Loucy (cell line): Measurements from ENCODE around the gene ZFHX3.

ENCODE experiments used
- H2AFZ ChIP-seq: fragments of 200-600 bp; sonication (generic); 2 replicates; pipeline ENCODE4 v1.6.0; 2016; ENCODE audit warnings: antibody characterized with exemption, mild to moderate bottlenecking, low read length, moderate library complexity
- H3F3A ChIP-seq: fragments of 200-600 bp; 2 replicates; pipeline ENCODE4 v1.6.0; 2016; ENCODE audit warnings: antibody characterized with exemption, low read depth, mild to moderate bottlenecking
- H3K27me3 ChIP-seq: fragments of 200-600 bp; sonication (generic); 2 replicates; pipeline ENCODE4 v1.6.1; 2014; ENCODE audit warnings: low read length, mild to moderate bottlenecking; ENCODE audit not compliant: insufficient read depth, poor library complexity, severe bottlenecking
- H3K36me3 ChIP-seq: fragments of 200-600 bp; sonication (generic); 2 replicates; pipeline ENCODE4 v1.6.1; 2016; ENCODE audit warnings: low read length; ENCODE audit not compliant: insufficient read depth
- H3K4me1 ChIP-seq: fragments of 200-600 bp; sonication (generic); 2 replicates; pipeline ENCODE4 v1.5.1; 2014; ENCODE audit warnings: low read length, mild to moderate bottlenecking; ENCODE audit not compliant: insufficient read depth, poor library complexity, severe bottlenecking
- H3K4me2 ChIP-seq: fragments of 200-600 bp; sonication (generic); 2 replicates; pipeline ENCODE4 v1.6.0; 2014; ENCODE audit warnings: antibody characterized with exemption, low read length, low read depth, mild to moderate bottlenecking; ENCODE audit not compliant: poor library complexity, severe bottlenecking
- H3K4me3 ChIP-seq: fragments of 200-600 bp; sonication (generic); 2 replicates; pipeline ENCODE4 v1.5.1; 2014; ENCODE audit warnings: low read length, mild to moderate bottlenecking, mixed read lengths; ENCODE audit not compliant: poor library complexity, severe bottlenecking
- H3K79me2 ChIP-seq: fragments of 200-600 bp; sonication (generic); 2 replicates; pipeline ENCODE4 v1.6.1; 2014; ENCODE audit warnings: low read length; ENCODE audit not compliant: insufficient read depth
- H3K9ac ChIP-seq: fragments of 200-600 bp; sonication (generic); 2 replicates; pipeline ENCODE4 v1.6.0; 2014; ENCODE audit warnings: mild to moderate bottlenecking, low read depth, low read length, moderate library complexity; ENCODE audit not compliant: poor library complexity, severe bottlenecking
- H3K9me2 ChIP-seq: fragments of 200-600 bp; sonication (generic); replicated peaks from 2 replicates; pipeline ENCODE4 v1.6.1; 2016; ENCODE audit warnings: low read depth, low read length, mixed read lengths
- H3K9me3 ChIP-seq: fragments of 200-600 bp; sonication (generic); 2 replicates; pipeline ENCODE4 v1.6.1; 2014; ENCODE audit warnings: mild to moderate bottlenecking, antibody characterized with exemption, low read length, low read depth; ENCODE audit not compliant: insufficient read depth
- H4K20me1 ChIP-seq: fragments of 200-600 bp; sonication (generic); 2 replicates; pipeline ENCODE4 v1.6.0; 2014; ENCODE audit warnings: antibody characterized with exemption, low read length, mild to moderate bottlenecking; ENCODE audit not compliant: insufficient read depth, poor library complexity, severe bottlenecking
- CTCF ChIP-seq: fragments of 200-600 bp; sonication (generic); conservative IDR thresholded peaks from 2 replicates; pipeline ENCODE4 v1.5.1; 2014; ENCODE audit warnings: mild to moderate bottlenecking, antibody characterized with exemption, low read length
- EZH2phosphoT487 ChIP-seq: fragments of 200-600 bp; IDR thresholded peaks from 2 replicates; pipeline ENCODE4 v1.6.1; 2018; ENCODE audit warnings: antibody characterized with exemption, mild to moderate bottlenecking, moderate library complexity, borderline replicate concordance

Gene ZFHX3

GRCh38 chr16:73053364-73054124, 5.6 kb upstream of the ZFHX3 start:
- H2AFZ ChIP-seq, result no peak overlapping the region
- H3F3A ChIP-seq, result no peaks in the 10 kb centered on the region
- no peak overlapping the region for H3K9ac ChIP-seq
- no peaks in the 10 kb centered on the region for H3K27me3 ChIP-seq
- no peaks in the 10 kb centered on the region for H3K9me2 ChIP-seq
- H3K79me2 ChIP-seq, result peaks cover 46% of the 10 kb centered on the region; the same call in 1 of the 2 replicates
- peak overlapping the region; percentile 81 for H3K4me2 ChIP-seq
- TF ChIP-seq CTCF, result no peak
- no peak for TF ChIP-seq EZH2phosphoT487
- peaks cover 15% of the 10 kb centered on the region for H4K20me1 ChIP-seq
- no peaks in the 10 kb centered on the region for H3K9me3 ChIP-seq
- H3K4me3 ChIP-seq, result no peak overlapping the region
- H3K4me1 ChIP-seq, result peaks cover 35% of the 10 kb centered on the region
- H3K36me3 ChIP-seq, result no peaks in the 10 kb centered on the region

- Histone ChIP-seq H3K9ac (no peak overlapping the region), H3F3A (no peaks in the 10 kb centered on the region), H4K20me1 (peaks cover 15% of the 10 kb centered on the region), H3K27me3 (no peaks in the 10 kb centered on the region), H3K4me1 (peaks cover 35% of the 10 kb centered on the region), H2AFZ (no peak overlapping the region), H3K4me3 (no peak overlapping the region), H3K79me2 (peaks cover 48% of the 10 kb centered on the region; the same call in 1 of the 2 replicates), H3K9me3 (no peaks in the 10 kb centered on the region), H3K4me2 (no peak overlapping the region), H3K9me2 (no peaks in the 10 kb centered on the region), H3K36me3 (no peaks in the 10 kb centered on the region)
- TF ChIP-seq CTCF, result no peak
- TF ChIP-seq EZH2phosphoT487, result no peak
Measured at GRCh38 chr16:73053038-73053363, 5.1 kb upstream of the ZFHX3 start.

GRCh38 chr16:73052576-73052975, 4.6 kb upstream of the ZFHX3 start:
- Histone ChIP-seq H3K9me3 (no peaks in the 10 kb centered on the region), H3K4me1 (peaks cover 35% of the 10 kb centered on the region), H3K4me3 (no peak overlapping the region), H3K9me2 (no peaks in the 10 kb centered on the region), H3K4me2 (no peak overlapping the region), H2AFZ (no peak overlapping the region), H3K9ac (no peak overlapping the region), H3K36me3 (no peaks in the 10 kb centered on the region), H4K20me1 (peaks cover 15% of the 10 kb centered on the region), H3F3A (no peaks in the 10 kb centered on the region), H3K27me3 (no peaks in the 10 kb centered on the region), H3K79me2 (peaks cover 48% of the 10 kb centered on the region; the same call in 1 of the 2 replicates)
- no peak for TF ChIP-seq EZH2phosphoT487

DNA sequence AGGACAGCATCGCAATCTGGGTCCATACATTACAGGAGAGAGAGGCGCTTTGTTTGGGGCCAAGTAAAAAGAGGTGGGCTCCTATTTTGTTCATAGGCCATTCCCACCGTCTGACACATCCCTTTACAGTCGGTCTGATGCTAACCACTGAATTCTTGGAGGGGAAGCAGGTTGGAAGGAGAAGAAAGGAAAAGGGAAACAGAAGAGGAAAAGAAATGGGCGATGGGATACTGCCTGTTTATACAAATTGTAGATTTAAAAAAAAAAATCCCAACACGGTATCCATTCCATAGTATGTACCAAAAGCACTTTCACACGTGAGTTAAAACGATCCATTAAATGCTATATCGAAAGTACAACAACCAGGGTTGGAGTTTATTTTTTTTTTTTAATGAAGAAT, 4.0 kb upstream of the ZFHX3 start:
- Histone ChIP-seq H3K4me2 (no peak overlapping the region), H3K79me2 (peaks cover 43% of the 10 kb centered on the region; the same call in 1 of the 2 replicates), H3K4me1 (peaks cover 32% of the 10 kb centered on the region)

More for the DNA sequence above, 4.0 kb upstream of the ZFHX3 start:
- Histone ChIP-seq H3K9ac (no peak overlapping the region), H3K9me2 (no peaks in the 10 kb centered on the region), H3K9me3 (no peaks in the 10 kb centered on the region), H4K20me1 (peaks cover 15% of the 10 kb centered on the region), H2AFZ (no peak overlapping the region), H3K36me3 (no peaks in the 10 kb centered on the region), H3K4me3 (no peak overlapping the region), H3F3A (no peaks in the 10 kb centered on the region), H3K27me3 (no peaks in the 10 kb centered on the region)
- TF ChIP-seq CTCF (no peak), EZH2phosphoT487 (no peak)
